T-helper 1 cell treated with Interleukin-12 subunit alpha and Interleukin-12 subunit beta and Interleukin-4 antibody, amounts not matched to agents 30 μg/mL and 1 μg/mL, for 36 hours (primary cell): ENCODE data around the gene PAK4.

Experiments used
- H3K27ac Mint-ChIP-seq: one replicate; pipeline ENCODE4 v1.8.0; 2021; ENCODE audit warnings: mild to moderate bottlenecking, mixed read lengths
- H3K27me3 Mint-ChIP-seq: one replicate; pipeline ENCODE4 v1.8.0; 2021; ENCODE audit warnings: low read depth, mixed read lengths
- H3K36me3 Mint-ChIP-seq: one replicate; pipeline ENCODE4 v1.8.0; 2021; ENCODE audit warnings: low read depth, mixed read lengths
- H3K4me1 Mint-ChIP-seq: one replicate; pipeline ENCODE4 v1.8.0; 2021; ENCODE audit warnings: low read depth, mixed read lengths
- H3K4me3 Mint-ChIP-seq: one replicate; pipeline ENCODE4 v1.8.0; 2021; ENCODE audit warnings: mild to moderate bottlenecking, moderate library complexity, mixed read lengths
- H3K9me3 Mint-ChIP-seq: one replicate; pipeline ENCODE4 v1.8.0; 2021; ENCODE audit warnings: mixed read lengths

PAK4 gene

DNA sequence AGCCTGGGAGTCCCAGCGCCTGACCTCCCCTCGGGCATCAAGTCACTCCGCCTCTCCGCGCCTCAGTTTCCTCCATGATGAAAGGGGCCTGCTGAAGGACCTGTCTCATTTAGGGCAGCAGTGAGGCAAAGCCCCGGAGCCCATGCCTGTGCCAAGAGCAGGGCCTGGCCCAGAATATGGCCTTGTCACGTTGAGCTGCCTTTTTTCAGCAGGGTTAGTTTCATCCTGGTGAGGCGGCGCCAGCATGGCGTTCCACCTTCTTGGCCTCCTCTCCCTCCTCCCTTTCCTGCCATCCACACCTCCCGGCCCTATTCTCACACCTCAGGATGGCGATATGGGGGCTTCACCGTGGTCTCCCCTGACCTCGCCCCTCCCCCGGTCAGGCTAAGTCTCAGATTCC, 30.2 kb downstream of the PAK4 start:
- Mint-ChIP-seq H3K4me3 (no peak overlapping the region), H3K4me1 (peaks cover 11% of the 10 kb centered on the region), H3K27me3 (no peaks in the 10 kb centered on the region), H3K9me3 (no peaks in the 10 kb centered on the region), H3K36me3 (no peaks in the 10 kb centered on the region), H3K27ac (no peak overlapping the region)

DNA sequence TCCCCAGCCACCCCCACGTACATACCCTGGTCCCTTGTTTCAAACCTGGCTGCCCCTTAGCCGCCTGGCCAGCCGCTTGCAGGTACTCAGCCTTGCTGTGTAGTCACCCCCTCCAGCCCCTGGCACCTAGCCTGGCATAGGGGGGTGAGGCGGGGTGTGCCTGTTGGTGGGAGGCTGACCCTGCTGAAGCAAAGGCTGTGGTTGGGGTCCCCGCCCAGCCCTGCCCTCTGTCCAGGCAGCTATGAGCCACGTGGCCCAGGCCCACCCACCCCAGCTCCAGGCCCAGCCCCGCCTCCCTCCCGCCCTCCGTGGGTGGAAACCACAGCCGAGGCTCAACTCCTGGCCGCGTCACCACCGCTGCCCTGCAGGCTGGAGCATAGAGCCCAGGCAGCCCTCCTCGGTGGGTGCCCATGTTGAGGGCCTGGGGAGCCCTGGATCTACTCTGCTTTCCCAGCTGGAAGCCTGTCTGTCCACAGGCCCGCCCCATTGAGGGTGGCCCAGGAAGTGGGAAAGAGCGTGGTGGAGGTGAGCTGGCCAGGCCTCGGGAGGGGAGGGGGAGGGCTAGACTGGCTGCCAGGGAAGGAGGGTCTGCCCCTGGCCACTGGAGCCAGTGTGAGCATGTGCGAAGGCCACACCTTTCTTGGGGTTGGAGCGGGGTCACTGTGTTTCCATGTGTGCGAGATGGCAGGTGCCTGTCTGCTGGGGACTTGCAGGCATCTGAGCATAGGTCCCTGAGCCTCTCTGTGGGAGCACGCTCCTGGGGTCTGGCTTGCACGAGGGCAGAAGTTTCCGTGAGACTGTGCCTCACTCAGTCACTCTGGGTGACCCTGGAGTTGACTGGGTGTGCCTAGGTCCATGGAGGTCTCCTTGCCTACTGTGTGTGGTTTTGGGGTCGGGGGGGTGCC, 31.0 kb downstream of the PAK4 start:
- H3K36me3 Mint-ChIP-seq = no peaks in the 10 kb centered on the region
- H3K4me1 Mint-ChIP-seq = peaks cover 11% of the 10 kb centered on the region
- no peaks in the 10 kb centered on the region for H3K27me3 Mint-ChIP-seq
- H3K9me3 Mint-ChIP-seq = no peaks in the 10 kb centered on the region
- H3K27ac Mint-ChIP-seq = no peak overlapping the region
- H3K4me3 Mint-ChIP-seq = no peak overlapping the region

DNA sequence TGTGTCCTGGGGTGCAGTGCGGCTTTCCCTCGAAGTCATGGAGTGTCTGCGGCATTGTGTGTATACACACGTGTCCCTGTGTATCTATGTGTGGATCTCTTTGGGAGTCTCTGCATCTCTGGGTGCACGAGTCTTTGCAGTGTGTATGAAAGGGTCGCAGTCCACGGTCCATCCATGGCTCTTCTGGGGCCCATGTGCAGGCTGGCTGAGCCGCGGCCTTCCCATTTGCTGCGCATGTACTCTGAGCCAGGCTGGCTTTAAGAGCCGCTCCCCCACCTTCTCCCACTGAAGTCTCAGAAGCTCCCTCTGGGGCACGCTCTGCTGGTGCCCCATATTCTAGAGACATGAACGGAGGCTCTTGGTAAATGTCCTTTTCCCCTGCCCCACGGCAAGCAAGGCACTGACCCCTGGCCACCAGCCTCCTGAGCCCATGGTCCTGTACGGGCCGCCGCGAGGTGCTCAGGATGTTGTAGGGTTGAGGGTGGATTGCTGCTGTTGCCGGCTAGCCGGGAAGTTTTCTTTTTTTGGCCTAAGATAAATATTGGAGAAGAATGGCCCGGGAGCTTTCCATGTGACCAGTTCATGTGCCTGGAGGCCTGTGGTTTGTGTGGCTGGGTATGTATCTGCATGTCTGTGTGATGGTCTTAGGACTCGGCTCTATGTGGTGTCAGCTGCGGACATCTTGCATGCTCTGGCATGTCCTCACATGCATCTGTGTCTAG, 31.9 kb downstream of the PAK4 start:
- no peaks in the 10 kb centered on the region for H3K9me3 Mint-ChIP-seq
- H3K27ac Mint-ChIP-seq = peak overlapping the region; percentile 31
- H3K4me3 Mint-ChIP-seq = no peak overlapping the region
- no peaks in the 10 kb centered on the region for H3K27me3 Mint-ChIP-seq
- H3K4me1 Mint-ChIP-seq = peaks cover 11% of the 10 kb centered on the region
- no peaks in the 10 kb centered on the region for H3K36me3 Mint-ChIP-seq

DNA sequence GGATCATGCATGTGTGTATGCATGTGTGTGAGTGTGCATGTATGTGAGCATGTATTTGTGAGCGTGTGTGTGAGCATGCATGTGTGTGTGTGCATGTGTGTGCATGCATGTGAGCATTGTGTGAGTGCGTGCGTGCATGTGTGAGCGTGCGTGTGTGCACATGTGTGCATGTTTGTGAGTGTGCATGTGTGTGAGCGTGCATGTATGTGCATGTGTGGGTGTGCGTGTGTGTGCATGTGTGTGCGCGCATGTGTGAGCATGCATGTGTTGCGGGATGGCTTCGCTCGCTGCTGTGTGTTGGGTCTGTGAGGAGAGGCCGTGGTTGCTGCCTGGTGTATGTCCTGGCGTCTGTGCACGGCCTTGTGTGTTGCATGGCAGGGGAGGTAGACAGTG, 32.4 kb downstream of the PAK4 start:
- Mint-ChIP-seq H3K27me3 (no peaks in the 10 kb centered on the region), H3K36me3 (no peaks in the 10 kb centered on the region), H3K4me1 (peaks cover 14% of the 10 kb centered on the region), H3K27ac (no peak overlapping the region), H3K4me3 (no peak overlapping the region), H3K9me3 (no peaks in the 10 kb centered on the region)

DNA sequence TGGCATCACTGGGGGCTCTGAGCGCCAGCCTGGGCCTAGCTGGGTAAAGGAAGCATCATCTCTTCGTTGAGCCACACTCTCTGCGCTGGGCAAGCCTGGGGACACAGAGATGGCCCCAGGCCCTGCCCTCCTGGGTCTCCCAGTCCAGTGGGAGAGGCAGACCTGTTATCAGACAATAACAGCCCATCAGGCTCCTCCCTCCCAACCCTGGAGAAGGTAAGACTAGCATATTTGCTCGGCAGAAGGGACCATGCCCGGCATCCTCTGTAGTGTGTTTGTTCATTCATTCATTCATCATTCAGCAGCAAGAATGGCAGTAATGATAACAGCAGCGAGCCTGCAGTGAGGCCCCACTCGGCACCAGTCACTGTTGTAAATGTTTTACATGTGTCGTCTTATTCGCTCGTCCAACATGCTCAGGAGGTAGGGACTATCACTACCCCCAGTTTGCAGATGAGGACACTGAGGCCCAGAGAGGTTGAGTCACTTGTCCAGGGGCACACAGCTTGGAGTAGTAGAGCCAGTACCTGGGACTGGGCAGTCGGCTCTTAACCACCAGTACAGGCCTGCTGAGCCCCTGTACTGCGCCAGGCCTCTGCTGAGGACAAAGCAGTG, 33.2 kb downstream of the PAK4 start:
- no peaks in the 10 kb centered on the region for H3K36me3 Mint-ChIP-seq
- H3K4me1 Mint-ChIP-seq = peaks cover 14% of the 10 kb centered on the region
- H3K27ac Mint-ChIP-seq = no peak overlapping the region
- H3K4me3 Mint-ChIP-seq = no peak overlapping the region
- H3K9me3 Mint-ChIP-seq = no peaks in the 10 kb centered on the region
- no peaks in the 10 kb centered on the region for H3K27me3 Mint-ChIP-seq

DNA sequence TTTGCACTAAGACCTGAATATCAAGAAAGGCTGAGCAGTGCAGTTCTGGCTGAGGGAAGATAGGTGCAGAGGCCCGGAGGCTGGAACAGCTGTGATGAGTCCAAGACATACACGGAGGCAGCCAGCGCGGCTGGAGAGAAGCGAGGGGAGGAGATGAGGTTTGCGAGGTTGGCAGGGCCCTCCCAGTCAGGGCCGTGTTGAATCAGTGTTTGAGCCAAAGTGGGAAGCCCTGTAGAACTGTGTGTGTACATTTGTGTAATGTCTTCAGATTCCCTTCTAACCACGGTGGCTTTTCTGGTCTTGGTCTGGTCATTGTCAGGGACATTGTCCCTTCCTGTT, 34.9 kb downstream of the PAK4 start:
- H3K9me3 Mint-ChIP-seq = no peaks in the 10 kb centered on the region
- no peak overlapping the region for H3K27ac Mint-ChIP-seq
- no peaks in the 10 kb centered on the region for H3K27me3 Mint-ChIP-seq
- no peaks in the 10 kb centered on the region for H3K36me3 Mint-ChIP-seq
- peaks cover 8% of the 10 kb centered on the region for H3K4me1 Mint-ChIP-seq
- no peak overlapping the region for H3K4me3 Mint-ChIP-seq

DNA sequence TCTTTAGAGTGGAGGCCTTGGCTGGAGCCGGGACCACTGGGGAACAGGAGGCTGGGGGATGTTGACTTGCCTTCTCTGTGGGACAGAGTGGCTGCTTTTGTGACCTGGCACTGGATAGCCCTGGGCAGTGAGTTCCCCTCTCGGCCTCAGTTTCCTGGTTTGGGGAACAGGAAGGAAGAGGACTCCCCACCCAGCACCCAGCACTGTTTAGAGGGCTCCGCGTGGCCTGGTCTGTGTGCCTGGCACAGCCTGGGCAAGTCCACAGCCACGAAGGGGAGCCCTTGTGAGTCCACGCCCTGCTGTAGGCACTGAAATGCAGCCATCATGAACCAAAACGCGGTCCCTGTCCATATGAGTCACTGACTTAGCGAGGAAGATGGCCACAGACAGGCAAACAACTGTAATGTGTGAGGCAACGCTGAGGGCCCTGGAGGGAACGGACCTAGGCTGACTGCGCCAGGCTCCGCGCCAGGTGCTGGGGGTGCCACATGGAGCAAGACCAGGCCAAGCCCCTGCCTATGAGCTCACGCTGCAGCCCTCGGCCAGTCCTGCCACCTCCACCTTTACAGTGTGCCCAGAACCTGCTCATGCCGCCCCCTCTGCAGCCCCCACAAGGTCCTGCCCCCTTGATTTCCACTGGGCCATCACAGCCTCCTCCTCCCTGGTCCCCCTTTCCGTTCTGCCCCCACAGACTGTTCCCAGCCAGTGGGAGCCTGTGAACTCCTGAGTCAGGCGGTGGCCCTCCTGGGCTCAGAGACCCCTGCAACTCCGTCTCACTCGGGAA, 35.5 kb downstream of the PAK4 start:
- peaks cover 7% of the 10 kb centered on the region for H3K4me1 Mint-ChIP-seq
- H3K4me3 Mint-ChIP-seq = no peak overlapping the region
- no peak overlapping the region for H3K27ac Mint-ChIP-seq
- H3K9me3 Mint-ChIP-seq = no peaks in the 10 kb centered on the region
- no peaks in the 10 kb centered on the region for H3K27me3 Mint-ChIP-seq
- no peaks in the 10 kb centered on the region for H3K36me3 Mint-ChIP-seq

DNA sequence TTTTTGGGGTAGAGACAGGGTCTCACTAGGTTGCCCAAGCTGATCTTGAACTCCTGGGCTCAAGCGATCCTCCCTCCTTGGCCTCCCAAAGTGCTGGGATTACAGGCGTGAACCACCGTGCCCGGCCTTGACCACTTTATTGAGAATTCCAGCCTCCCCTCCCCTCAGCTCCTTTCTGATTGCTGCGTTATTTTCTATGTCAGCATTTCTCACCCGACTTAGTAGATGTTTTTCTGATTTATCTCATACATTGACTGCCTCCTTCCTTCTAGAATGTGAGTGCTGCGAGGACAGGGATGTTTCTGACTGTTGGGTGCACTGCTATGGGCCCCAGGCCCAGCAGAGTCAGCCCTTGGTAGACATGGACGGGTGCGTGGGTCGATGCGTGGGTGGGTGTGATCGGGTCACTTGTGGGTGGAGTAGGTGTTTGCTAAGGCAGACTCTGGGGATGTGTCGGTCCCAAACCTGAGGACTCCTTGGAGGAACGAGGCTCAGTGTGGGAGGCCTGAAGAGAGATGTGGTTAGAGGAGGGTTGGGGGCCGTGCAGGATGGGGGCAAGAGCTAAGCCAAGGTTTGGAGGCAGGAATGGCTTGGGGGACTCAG, 37.0 kb downstream of the PAK4 start:
- Mint-ChIP-seq H3K27me3 (no peaks in the 10 kb centered on the region), H3K4me3 (no peak overlapping the region), H3K4me1 (peaks cover 7% of the 10 kb centered on the region), H3K36me3 (no peaks in the 10 kb centered on the region), H3K9me3 (no peaks in the 10 kb centered on the region), H3K27ac (no peak overlapping the region)

DNA sequence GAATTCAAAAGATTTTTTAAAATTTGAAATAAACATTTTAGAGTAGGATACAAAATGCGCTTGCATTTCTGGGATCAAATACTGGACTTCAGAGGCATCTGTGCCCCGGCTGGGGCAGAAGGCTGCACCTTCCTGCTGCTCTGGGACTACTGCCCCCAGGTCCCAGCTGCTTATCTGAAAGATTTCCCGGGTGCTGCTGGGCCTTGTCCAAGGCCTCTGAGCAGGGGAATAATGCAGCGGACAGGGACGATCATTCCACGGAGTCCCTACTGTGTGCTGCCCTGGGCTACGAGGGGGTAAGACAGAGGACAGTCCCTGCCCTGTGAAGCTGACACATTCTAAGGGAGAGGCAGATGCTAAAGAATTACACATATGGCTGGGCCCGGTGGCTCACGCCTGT, 38.0 kb downstream of the PAK4 start:
- H3K27me3 Mint-ChIP-seq = no peaks in the 10 kb centered on the region
- H3K4me1 Mint-ChIP-seq = peaks cover 4% of the 10 kb centered on the region
- H3K9me3 Mint-ChIP-seq = no peaks in the 10 kb centered on the region
- H3K4me3 Mint-ChIP-seq = no peak overlapping the region
- H3K27ac Mint-ChIP-seq = no peak overlapping the region
- H3K36me3 Mint-ChIP-seq = no peaks in the 10 kb centered on the region

DNA sequence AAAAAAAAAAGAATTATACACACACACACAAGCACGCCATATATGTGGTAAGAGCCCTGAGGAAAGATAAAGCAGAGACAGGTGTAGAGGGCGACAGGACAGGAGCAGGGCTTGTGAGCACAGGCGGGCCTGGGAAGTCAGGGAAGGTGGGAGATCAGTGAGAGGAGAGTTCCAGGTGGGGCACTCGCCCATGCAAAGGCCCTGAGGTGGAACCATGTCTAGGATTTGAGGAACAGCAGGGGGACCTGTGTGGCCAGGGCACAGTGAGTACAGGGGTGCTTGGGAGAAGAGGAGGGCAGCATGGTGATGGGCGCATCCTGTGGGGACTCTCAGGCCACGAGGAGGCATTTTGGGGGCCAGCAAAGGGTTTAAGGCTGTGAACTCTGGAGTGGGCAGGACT, 38.7 kb downstream of the PAK4 start:
- Mint-ChIP-seq H3K36me3 (no peaks in the 10 kb centered on the region), H3K4me3 (no peak overlapping the region), H3K9me3 (no peaks in the 10 kb centered on the region), H3K27ac (peak overlapping the region; percentile 6), H3K4me1 (peaks cover 4% of the 10 kb centered on the region), H3K27me3 (no peaks in the 10 kb centered on the region)

DNA sequence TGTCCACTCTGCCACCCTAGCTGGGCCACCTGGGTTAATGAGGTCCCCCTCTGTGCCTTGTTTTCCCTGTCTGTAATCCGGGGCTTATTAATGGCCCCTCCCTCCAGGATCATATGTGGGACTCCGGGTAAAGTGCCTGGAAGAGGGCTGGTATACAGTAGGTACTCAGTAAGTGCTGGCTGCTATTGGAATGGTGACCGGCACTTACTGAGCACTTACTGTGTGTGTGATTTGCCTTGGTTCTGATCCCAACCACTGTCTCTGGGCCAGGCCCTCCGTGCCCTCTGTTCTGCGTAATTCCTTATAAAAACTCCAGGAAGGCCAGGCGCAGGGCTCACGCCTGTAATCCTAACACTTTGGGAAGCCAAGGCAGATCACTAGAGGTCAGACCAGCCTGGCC, 40.3 kb downstream of the PAK4 start:
- no peak overlapping the region for H3K27ac Mint-ChIP-seq
- H3K27me3 Mint-ChIP-seq = no peaks in the 10 kb centered on the region
- H3K4me1 Mint-ChIP-seq = peaks cover 3% of the 10 kb centered on the region
- no peaks in the 10 kb centered on the region for H3K9me3 Mint-ChIP-seq
- no peak overlapping the region for H3K4me3 Mint-ChIP-seq
- H3K36me3 Mint-ChIP-seq = no peaks in the 10 kb centered on the region

DNA sequence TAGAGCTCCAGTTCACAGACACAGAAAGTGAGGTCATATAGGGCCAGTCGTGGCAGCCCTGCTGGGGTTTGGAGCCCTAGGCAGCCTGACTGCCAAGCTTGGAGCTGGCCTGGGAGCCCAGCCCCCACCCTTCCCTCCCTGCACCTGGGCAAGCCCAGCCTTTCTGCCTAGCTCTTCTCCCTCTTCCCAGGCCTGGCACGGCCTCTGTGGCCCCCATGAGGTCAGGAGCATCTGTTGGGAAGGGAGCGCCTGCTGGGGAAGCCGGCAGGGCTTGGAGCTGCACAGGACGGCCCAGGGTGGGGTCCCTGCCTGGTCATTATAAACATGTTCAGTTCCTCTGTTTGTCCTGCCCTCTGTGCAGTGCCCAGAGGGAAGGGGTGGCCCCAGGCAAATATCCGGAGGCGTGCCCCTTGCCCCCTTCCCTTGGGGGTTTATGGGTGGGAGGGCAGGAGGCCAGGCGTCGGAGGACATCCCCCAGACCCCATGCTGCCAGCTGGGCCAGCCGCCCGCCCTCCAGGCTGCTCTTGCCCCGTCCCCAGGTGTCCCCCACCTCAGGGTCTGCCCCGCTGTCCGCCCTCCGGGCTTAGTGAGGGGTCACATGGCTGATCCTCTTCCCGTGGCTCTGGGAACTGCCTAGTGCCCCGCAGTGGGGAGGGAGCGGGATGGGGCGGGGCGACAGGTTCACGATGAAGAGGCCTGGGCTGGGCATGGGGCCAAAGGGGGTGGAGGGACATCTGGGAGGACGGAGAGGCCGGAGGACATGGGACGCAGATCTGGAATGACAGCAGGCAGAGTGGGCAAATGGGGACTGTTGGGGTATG, 41.2 kb downstream of the PAK4 start:
- no peak overlapping the region for H3K4me3 Mint-ChIP-seq
- H3K4me1 Mint-ChIP-seq = peaks cover 3% of the 10 kb centered on the region
- no peaks in the 10 kb centered on the region for H3K9me3 Mint-ChIP-seq
- H3K27me3 Mint-ChIP-seq = no peaks in the 10 kb centered on the region
- H3K27ac Mint-ChIP-seq = no peak overlapping the region
- no peaks in the 10 kb centered on the region for H3K36me3 Mint-ChIP-seq

DNA sequence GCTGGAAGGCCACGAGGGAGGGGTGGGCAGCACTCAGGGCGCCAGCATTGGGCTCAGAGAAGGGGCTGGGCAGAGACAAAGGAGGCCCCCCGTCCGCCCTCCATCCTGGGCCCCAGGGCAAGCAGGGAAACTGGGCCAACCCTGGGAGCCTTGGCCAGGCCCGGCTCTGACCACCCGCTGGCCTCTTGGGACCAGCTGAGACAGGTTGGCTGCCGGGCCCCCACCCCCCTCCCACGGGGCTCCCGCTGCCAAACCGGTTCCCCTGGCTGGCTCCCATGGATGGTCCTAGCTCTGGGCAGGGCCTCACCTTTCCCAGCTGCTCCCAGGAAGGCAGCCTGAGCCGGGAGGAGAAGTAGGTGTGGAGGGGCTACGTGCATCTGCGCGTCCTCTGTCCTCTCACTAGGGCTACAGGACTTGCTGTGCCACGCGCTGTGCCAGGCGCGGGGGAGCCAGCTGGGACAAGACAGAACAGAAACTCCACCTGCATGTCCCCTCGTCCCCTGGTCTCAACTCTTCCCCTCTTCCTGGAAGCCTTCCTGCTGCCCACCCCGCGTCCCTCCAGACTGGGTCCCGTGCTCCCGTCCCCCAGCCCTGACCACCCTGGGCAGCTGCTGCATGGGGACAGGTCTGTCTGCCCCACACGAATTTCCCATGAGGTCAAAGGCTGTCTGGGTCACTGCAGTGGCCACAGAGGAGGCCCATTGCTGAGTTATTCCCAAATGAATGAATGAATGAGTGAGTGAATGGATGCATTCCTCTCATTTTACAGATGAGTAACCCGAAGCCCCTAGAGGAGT, 42.1 kb downstream of the PAK4 start:
- Mint-ChIP-seq H3K4me3 (no peak overlapping the region), H3K27ac (no peak overlapping the region), H3K27me3 (no peaks in the 10 kb centered on the region), H3K4me1 (peaks cover 1% of the 10 kb centered on the region), H3K36me3 (no peaks in the 10 kb centered on the region), H3K9me3 (no peaks in the 10 kb centered on the region)
